ENCODE data around the gene NFASC.

- TF ChIP-seq CTCF (conservative IDR thresholded peaks at IDR 0.05; ENCODE audit: low read depth, low read length) (no peak), EZH2phosphoT487 (IDR thresholded peaks at IDR 0.05; ENCODE audit: borderline replicate concordance, low read length) (no peak), EZH2 (IDR thresholded peaks at IDR 0.05; ENCODE audit: low read length, unreplicated experiment) (no peak)
These were observed 12.3 kb upstream of the NFASC start for GRCh38 chr1:204858363-204858821.
